A549 (cell line): Measurements from ENCODE around the gene NEURL1. TPM values are rescaled to one million over a fixed set of nuclear protein-coding genes. Genes with fewer than 3 reads are reported as not detected.

Experiments
- ATAC-seq, 2 experiments: fragments of 200-7000 bp in 1 of 2; fragments of >200 bp in 1 of 2; cut with Nextera tagmentation in 1 of 2; cut with Tn5 transposase in 1 of 2; 3 replicates each; pipeline versions ENCODE4 v1.8.0 to v1.9.1; 2018 to 2020; ENCODE audit warnings: mild to moderate bottlenecking in 1 of 2, moderate library complexity in 1 of 2
- CTCF ChIA-PET: fragments of 300-600 bp; sonication (Branson Sonifier 250); formaldehyde crosslinking; extraction: SDS; loops from one replicate; lab custom pipeline; 2021; ENCODE audit warnings: antibody characterized with exemption, inconsistent platforms; lab: Yijun Ruan, JAX
- POLR2A ChIA-PET: fragments of 350-600 bp; formaldehyde crosslinking; extraction: SDS; loops from one replicate; lab custom pipeline; 2021; ENCODE audit warnings: antibody characterized with exemption, inconsistent platforms; lab: Yijun Ruan, JAX
- DNase-seq, 2 experiments: peaks; one replicate each; pipeline versions ENCODE4 v3.0.0 to v3.0.0-alpha.2; 2011 to 2016; ENCODE audit warnings: low read depth in 1 of 2, low spot score in 1 of 2
- FAIRE-seq: peaks from 2 replicates; lab custom pipeline; 2011; peaks lifted over from hg19 to GRCh38; lab: Jason Lieb, UNC
- H3K27ac ChIP-seq, 2 experiments: fragments of >200 bp; sonication (Bioruptor Twin); formaldehyde crosslinking; 3 replicates each; pipeline ENCODE4 v1.5.1; 2016 to 2017
- H3K4me1 ChIP-seq: fragments of >200 bp; sonication (Bioruptor Twin); formaldehyde crosslinking; 3 replicates; pipeline ENCODE4 v1.6.1; 2016
- H3K4me2 ChIP-seq: fragments of >200 bp; sonication (Bioruptor Twin); formaldehyde crosslinking; 3 replicates; pipeline ENCODE4 v1.6.1; 2016
- H3K4me3 ChIP-seq: fragments of >200 bp; sonication (Bioruptor Twin); formaldehyde crosslinking; 3 replicates; pipeline ENCODE4 v1.5.1; 2016
- H3K9me3 ChIP-seq: fragments of >200 bp; sonication (Bioruptor Twin); formaldehyde crosslinking; 3 replicates; pipeline ENCODE4 v1.6.1; 2016
- CEBPB ChIP-seq, 2 experiments: fragments of >200 bp in 1 of 2; sonication (Bioruptor Twin) in 1 of 2; formaldehyde crosslinking in 1 of 2; IDR thresholded peaks; 2 replicates each; pipeline ENCODE4 v1.6.1; 2012 to 2016
- CHD2 ChIP-seq: fragments of 150-350 bp; IDR thresholded peaks from 2 replicates; pipeline ENCODE4 v1.6.1; 2014; ENCODE audit warnings: low read length; ENCODE audit not compliant: partially characterized antibody
- EHF ChIP-seq: fragments of 250-450 bp; sonication (Bioruptor Pico); IDR thresholded peaks from 2 replicates; pipeline ENCODE4 v1.5.0; 2020; ENCODE audit warnings: mild to moderate bottlenecking
- EHMT2 ChIP-seq: fragments of 200-600 bp; sonication (generic); IDR thresholded peaks from 2 replicates; pipeline ENCODE4 v1.6.1; 2016; ENCODE audit warnings: antibody characterized with exemption, low read depth, mild to moderate bottlenecking, moderate library complexity
- ELK1 ChIP-seq: fragments of 150-350 bp; IDR thresholded peaks from 2 replicates; pipeline ENCODE4 v1.6.1; 2014; ENCODE audit warnings: low read depth, mild to moderate bottlenecking, low read length
- EP300 ChIP-seq, 2 experiments: fragments of >200 bp; sonication (Bioruptor Twin); formaldehyde crosslinking; IDR thresholded peaks; 2 replicates in 1 of 2; 3 replicates in 1 of 2; pipeline ENCODE4 v1.6.1; 2016 to 2017
- ESRRA ChIP-seq: fragments of 150-350 bp; IDR thresholded peaks from 2 replicates; pipeline ENCODE4 v1.6.1; 2014; ENCODE audit warnings: mild to moderate bottlenecking, low read length, borderline replicate concordance
- FOSL2 ChIP-seq, 2 experiments: fragments of 450-650 bp in 1 of 2; fragments of >200 bp in 1 of 2; sonication (Bioruptor Twin) in 1 of 2; formaldehyde crosslinking; IDR thresholded peaks; 2 replicates each; pipeline versions ENCODE4 v1.5.0 to v1.6.1; 2016 to 2020; ENCODE audit warnings: mild to moderate bottlenecking in 1 of 2, moderate library complexity in 1 of 2
- HEYL ChIP-seq: fragments of 250-450 bp; sonication (Bioruptor Pico); IDR thresholded peaks from 2 replicates; pipeline ENCODE4 v1.8.0; 2021; ENCODE audit warnings: mild to moderate bottlenecking, moderate library complexity
- HOXA7 ChIP-seq: fragments of 250-450 bp; sonication (Bioruptor Pico); IDR thresholded peaks from 2 replicates; pipeline ENCODE4 v1.5.0; 2020; ENCODE audit warnings: mild to moderate bottlenecking, moderate library complexity
- HOXB13 ChIP-seq: fragments of 250-450 bp; sonication (Bioruptor Pico); IDR thresholded peaks from 2 replicates; pipeline ENCODE4 v1.5.0; 2020; ENCODE audit warnings: low read depth, mild to moderate bottlenecking, moderate library complexity
- KDM5A ChIP-seq: fragments of 200-600 bp; sonication (generic); IDR thresholded peaks from 2 replicates; pipeline ENCODE4 v1.6.1; 2016; ENCODE audit warnings: antibody characterized with exemption, mild to moderate bottlenecking
- MAFK ChIP-seq: fragments of 450-650 bp; IDR thresholded peaks from 2 replicates; pipeline ENCODE4 v1.6.1; 2014; ENCODE audit not compliant: partially characterized antibody
- MAZ ChIP-seq: fragments of 150-350 bp; IDR thresholded peaks from 2 replicates; pipeline ENCODE4 v1.6.1; 2014; ENCODE audit warnings: antibody characterized with exemption, low read depth, low read length, borderline replicate concordance
- PBX3 ChIP-seq: IDR thresholded peaks from 2 replicates; pipeline ENCODE4 v1.6.1; 2012
- PHF8 ChIP-seq: fragments of 200-600 bp; sonication (generic); IDR thresholded peaks from 2 replicates; pipeline ENCODE4 v1.6.1; 2016; ENCODE audit warnings: low read depth, mild to moderate bottlenecking, antibody characterized with exemption, moderate library complexity, borderline replicate concordance
- POLR2A ChIP-seq: IDR thresholded peaks from 2 replicates; pipeline ENCODE4 v1.6.1; 2012; ENCODE audit warnings: mild to moderate bottlenecking, low read length
- RARB ChIP-seq: fragments of 250-450 bp; sonication (Bioruptor Pico); IDR thresholded peaks from 2 replicates; pipeline ENCODE4 v1.8.0; 2021; ENCODE audit warnings: mild to moderate bottlenecking, moderate library complexity
- RCOR1 ChIP-seq: fragments of 150-350 bp; IDR thresholded peaks from 2 replicates; pipeline ENCODE4 v1.6.1; 2014; ENCODE audit warnings: antibody characterized with exemption, low read length, low read depth
- REST ChIP-seq: fragments of 200-600 bp; sonication (generic); IDR thresholded peaks from 2 replicates; pipeline ENCODE4 v1.6.1; 2016; ENCODE audit warnings: antibody characterized with exemption, mild to moderate bottlenecking, moderate library complexity
- RFX5 ChIP-seq: fragments of 450-650 bp; IDR thresholded peaks from 2 replicates; pipeline ENCODE4 v1.7.1; 2014; ENCODE audit warnings: antibody characterized with exemption, mild to moderate bottlenecking, moderate library complexity
- SMC3 ChIP-seq: fragments of >200 bp; sonication (Bioruptor Twin); formaldehyde crosslinking; IDR thresholded peaks from 3 replicates; pipeline ENCODE4 v1.6.1; 2018; ENCODE audit warnings: inconsistent platforms
- SREBF2 ChIP-seq: fragments of 450-650 bp; IDR thresholded peaks from 2 replicates; pipeline ENCODE4 v1.6.1; 2014; ENCODE audit warnings: mild to moderate bottlenecking, moderate library complexity
- ZC3H11A ChIP-seq: fragments of 450-650 bp; IDR thresholded peaks from 2 replicates; pipeline ENCODE4 v1.6.1; 2014; ENCODE audit warnings: antibody characterized with exemption, mild to moderate bottlenecking
- ZFP36 ChIP-seq: fragments of 450-650 bp; IDR thresholded peaks from 2 replicates; pipeline ENCODE4 v1.6.1; 2014; ENCODE audit warnings: borderline replicate concordance; ENCODE audit not compliant: partially characterized antibody
- WGBS: methylation state at CpG from one replicate; pipeline ENCODE4 v1.1.6; 2017; ENCODE audit errors: missing lambda C conversion rate; 5-methylcytosine and 5-hydroxymethylcytosine counted together
- polyA plus RNA-seq, 4 experiments: library from polyadenylated mRNA; depleted of rRNA in 3 of 4; stranded (reverse); fragments of >200 nt; fragmentation: RNase III in 1 of 4; extraction: RNeasy Plus Mini Kit Qiagen cat#74134 plus additional on column Dnase treatment in 1 of 4; gene quantifications; 2 replicates in 3 of 4; 3 replicates in 1 of 4; pipeline ENCODE4 v1.2.3, GENCODE V29; 2011 to 2017
- TF ChIP-seq, protein P1 (sequence below): fragments of >200 bp; sonication (Bioruptor Twin); formaldehyde crosslinking; IDR thresholded peaks from 3 replicates; pipeline ENCODE4 v1.5.1; 2016
- TF ChIP-seq, protein P2 (sequence below): fragments of 250-450 bp; sonication (Bioruptor Pico); IDR thresholded peaks from 2 replicates; pipeline ENCODE4 v1.5.0; 2020; ENCODE audit warnings: low read depth, mild to moderate bottlenecking, moderate library complexity
- TF ChIP-seq, protein P3 (sequence below): IDR thresholded peaks from 2 replicates; pipeline ENCODE4 v1.6.1; 2012

The NEURL1 gene
- polyA plus RNA-seq, 2 of the 4 experiments (the other 2 are of a cell fraction) = 0.06 to 0.37 TPM

DNA sequence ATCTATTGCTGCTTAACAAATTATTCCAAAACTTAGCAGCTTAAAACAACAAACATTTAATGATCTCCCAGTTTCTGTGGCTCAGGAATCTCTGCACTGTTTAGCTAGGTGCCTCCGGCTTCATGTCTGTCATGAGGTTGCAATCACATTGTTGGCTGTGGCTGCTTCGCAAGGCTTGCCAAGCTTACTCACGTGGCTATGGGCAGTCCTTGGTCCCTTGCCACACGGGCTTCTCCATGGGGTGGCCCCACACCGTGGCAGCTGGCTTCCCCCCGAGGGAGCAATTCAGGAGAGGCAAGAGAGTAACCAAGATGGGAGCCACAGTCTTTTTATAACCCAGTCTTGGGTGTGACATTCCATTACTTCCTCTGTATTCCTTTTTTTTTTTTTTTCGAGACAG lies 67.4 kb downstream of the NEURL1 start:
- H3K4me2 ChIP-seq = no peak overlapping the region
- ATAC-seq (no peak), FAIRE-seq (no peak), DNase-seq (no peak)
- ChIA-PET POLR2A (no interaction called here), CTCF (interaction anchor here (0.8 to 1.9 kb wide), 6 partner anchors 9 to 108 kb away, joined by 3 to 9 read pairs (median 4); no protein-coding TSS in a partner anchor)
- no peak overlapping the region for H3K4me3 ChIP-seq
- no peak for TF ChIP-seq FOSL2 (IDR thresholded peaks at IDR 0.05)
- TF ChIP-seq FOSL2 (CRISPR knock-in tag; IDR thresholded peaks at IDR 0.05) = no peak
- TF ChIP-seq, protein P1, sequence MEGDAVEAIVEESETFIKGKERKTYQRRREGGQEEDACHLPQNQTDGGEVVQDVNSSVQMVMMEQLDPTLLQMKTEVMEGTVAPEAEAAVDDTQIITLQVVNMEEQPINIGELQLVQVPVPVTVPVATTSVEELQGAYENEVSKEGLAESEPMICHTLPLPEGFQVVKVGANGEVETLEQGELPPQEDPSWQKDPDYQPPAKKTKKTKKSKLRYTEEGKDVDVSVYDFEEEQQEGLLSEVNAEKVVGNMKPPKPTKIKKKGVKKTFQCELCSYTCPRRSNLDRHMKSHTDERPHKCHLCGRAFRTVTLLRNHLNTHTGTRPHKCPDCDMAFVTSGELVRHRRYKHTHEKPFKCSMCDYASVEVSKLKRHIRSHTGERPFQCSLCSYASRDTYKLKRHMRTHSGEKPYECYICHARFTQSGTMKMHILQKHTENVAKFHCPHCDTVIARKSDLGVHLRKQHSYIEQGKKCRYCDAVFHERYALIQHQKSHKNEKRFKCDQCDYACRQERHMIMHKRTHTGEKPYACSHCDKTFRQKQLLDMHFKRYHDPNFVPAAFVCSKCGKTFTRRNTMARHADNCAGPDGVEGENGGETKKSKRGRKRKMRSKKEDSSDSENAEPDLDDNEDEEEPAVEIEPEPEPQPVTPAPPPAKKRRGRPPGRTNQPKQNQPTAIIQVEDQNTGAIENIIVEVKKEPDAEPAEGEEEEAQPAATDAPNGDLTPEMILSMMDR = no peak
- no peak for TF ChIP-seq SREBF2
- TF ChIP-seq ZC3H11A = no peak
- TF ChIP-seq, protein P2, sequence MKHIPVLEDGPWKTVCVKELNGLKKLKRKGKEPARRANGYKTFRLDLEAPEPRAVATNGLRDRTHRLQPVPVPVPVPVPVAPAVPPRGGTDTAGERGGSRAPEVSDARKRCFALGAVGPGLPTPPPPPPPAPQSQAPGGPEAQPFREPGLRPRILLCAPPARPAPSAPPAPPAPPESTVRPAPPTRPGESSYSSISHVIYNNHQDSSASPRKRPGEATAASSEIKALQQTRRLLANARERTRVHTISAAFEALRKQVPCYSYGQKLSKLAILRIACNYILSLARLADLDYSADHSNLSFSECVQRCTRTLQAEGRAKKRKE (CRISPR knock-in tag) = no peak
- TF ChIP-seq RARB (CRISPR knock-in tag) = no peak
- TF ChIP-seq HOXB13 (CRISPR knock-in tag) = no peak
- TF ChIP-seq HEYL (CRISPR knock-in tag) = no peak
- TF ChIP-seq, protein P3, sequence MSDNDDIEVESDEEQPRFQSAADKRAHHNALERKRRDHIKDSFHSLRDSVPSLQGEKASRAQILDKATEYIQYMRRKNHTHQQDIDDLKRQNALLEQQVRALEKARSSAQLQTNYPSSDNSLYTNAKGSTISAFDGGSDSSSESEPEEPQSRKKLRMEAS = no peak
- no peak for TF ChIP-seq ELK1
- TF ChIP-seq HOXA7 (CRISPR knock-in tag) = no peak
- no peak for TF ChIP-seq EHF (CRISPR knock-in tag)
- TF ChIP-seq MAZ = no peak
- no peak for TF ChIP-seq PBX3
- TF ChIP-seq PHF8 = no peak
- no peak for TF ChIP-seq EP300 (IDR thresholded peaks at IDR 0.05)
- TF ChIP-seq MAFK = no peak
- H3K9me3 ChIP-seq = no peaks in the 10 kb centered on the region
- H3K4me1 ChIP-seq = no peaks in the 10 kb centered on the region
- 36% methylated on average over 7 of the region's 7 CpGs for WGBS
- no peak overlapping the region for H3K27ac ChIP-seq

GRCh38 chr10:103562383-103562782 lies 68.9 kb downstream of the NEURL1 start:
- no peak for TF ChIP-seq ZFP36
- no peak for TF ChIP-seq EHF (CRISPR knock-in tag)
- no peak for TF ChIP-seq CEBPB (IDR thresholded peaks at IDR 0.05)
- no peak for TF ChIP-seq KDM5A
- TF ChIP-seq SMC3 = no peak
- TF ChIP-seq CHD2 = no peak
- TF ChIP-seq RCOR1 = no peak
- TF ChIP-seq, protein P3 = no peak
- no peak for TF ChIP-seq RFX5
- no peak for TF ChIP-seq EHMT2
- no peak for TF ChIP-seq MAZ
- no peak for TF ChIP-seq REST
- no peak for TF ChIP-seq ESRRA
- no peak for TF ChIP-seq POLR2A
- H3K27ac ChIP-seq = no peak overlapping the region
- ATAC-seq = no peak
- no peaks in the 10 kb centered on the region for H3K4me1 ChIP-seq
- H3K9me3 ChIP-seq = no peaks in the 10 kb centered on the region
- H3K4me2 ChIP-seq = no peak overlapping the region
- POLR2A ChIA-PET = no interaction called here
- no peak overlapping the region for H3K4me3 ChIP-seq
- CTCF ChIA-PET = interaction anchor here (4.6 kb wide), 1 partner anchor 31 kb away, joined by 28 read pairs; no protein-coding TSS in a partner anchor
- no peak for FAIRE-seq
- DNase-seq = no peak
- WGBS = 79% methylated on average over 4 of the region's 4 CpGs
